Stimulated activated CD4-positive, alpha-beta T cell treated with anti-CD3 and anti-CD28 coated beads, Interleukin-4, amount 100 ng/mL, for 48 hours (primary cell): ENCODE results near the gene DHX15.
A peak's percentile ranks its signal among the peaks of the same experiment; 100 is the strongest.

Experiments
- DNase-seq, 2 donors: peaks; one replicate each; pipeline ENCODE4 v3.0.0-alpha.2; 2020; ENCODE audit warnings: low read depth in 2 of 2

Gene DHX15

GRCh38 chr4:24584211-24584850 is at the start of gene DHX15:
DHX15 (minus strand) TSS chr4:24584554; CDS start chr4:24584393, 161 bp downstream.
- peak; percentile 85 to 93 for DNase-seq

DNA sequence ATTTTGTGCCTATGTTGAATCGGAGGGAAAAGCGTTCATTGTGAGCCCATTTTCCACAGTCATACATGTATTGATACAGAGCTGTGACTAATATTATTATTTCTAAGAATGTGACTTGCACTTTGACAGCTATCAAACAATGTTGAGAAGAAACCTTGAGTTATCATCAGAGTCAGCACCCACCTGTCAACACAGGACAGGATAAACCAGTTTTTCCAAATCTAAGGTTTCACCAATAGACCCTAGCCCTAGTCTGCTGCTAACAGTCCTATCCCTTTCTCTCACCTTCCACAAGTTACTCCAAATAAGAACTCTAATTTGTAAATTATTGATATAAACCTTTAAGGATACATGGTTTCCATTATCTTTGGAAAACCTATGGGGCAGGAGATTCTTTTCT is 47.7 kb upstream of the DHX15 start:
- no peak for DNase-seq

- DNase-seq = no peak
Measured at GRCh38 chr4:24630937-24631336, 46.6 kb upstream of the DHX15 start.

GRCh38 chr4:24625091-24625490 is 40.7 kb upstream of the DHX15 start:
- DNase-seq = no peak

GRCh38 chr4:24624381-24624780 is 40.0 kb upstream of the DHX15 start:
- DNase-seq = no peak

- no peak for DNase-seq
Measured at GRCh38 chr4:24622146-24622834, 37.9 kb upstream of the DHX15 start.

DNA sequence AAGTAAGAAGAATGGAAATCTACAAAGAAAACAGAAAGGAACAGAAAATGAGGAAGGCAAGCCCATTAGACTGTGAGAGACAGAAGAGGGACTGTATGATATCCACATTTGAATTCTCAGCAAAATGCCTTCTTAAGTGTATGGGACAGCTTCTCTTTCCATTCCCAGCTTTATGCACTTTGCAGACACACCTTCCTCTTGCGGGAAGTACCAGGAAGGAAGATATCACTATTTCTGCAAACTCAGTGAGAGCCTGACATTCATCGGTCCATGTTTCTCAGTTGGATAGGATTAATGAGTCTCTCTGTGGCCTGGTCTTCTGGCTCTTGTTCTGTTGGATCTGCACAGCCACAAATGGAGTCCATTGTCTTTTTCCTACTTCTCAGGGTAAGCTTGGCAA is 31.6 kb upstream of the DHX15 start:
- no peak for DNase-seq

DNA sequence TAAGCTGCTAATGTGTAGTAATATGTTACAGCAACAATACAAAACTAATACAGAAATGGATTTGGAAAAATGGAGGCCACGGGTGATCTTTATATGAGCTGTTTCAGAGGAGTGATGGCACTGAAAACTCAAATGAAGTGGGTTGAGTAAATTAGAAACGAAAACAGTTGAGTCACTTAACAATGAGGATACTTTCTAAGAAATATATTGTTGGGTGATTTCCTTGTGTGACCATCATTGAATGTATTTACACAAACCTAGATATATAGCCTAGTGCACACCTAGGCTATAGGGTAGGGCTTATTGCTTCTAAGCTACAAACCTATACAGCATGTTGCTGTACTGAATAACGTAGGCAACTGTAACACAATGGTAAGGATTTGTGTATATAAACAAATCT is 30.5 kb upstream of the DHX15 start:
- DNase-seq = no peak

GRCh38 chr4:24613502-24613901 is 29.1 kb upstream of the DHX15 start:
- DNase-seq = no peak

GRCh38 chr4:24611575-24611974 is 27.2 kb upstream of the DHX15 start:
- no peak for DNase-seq

DNA sequence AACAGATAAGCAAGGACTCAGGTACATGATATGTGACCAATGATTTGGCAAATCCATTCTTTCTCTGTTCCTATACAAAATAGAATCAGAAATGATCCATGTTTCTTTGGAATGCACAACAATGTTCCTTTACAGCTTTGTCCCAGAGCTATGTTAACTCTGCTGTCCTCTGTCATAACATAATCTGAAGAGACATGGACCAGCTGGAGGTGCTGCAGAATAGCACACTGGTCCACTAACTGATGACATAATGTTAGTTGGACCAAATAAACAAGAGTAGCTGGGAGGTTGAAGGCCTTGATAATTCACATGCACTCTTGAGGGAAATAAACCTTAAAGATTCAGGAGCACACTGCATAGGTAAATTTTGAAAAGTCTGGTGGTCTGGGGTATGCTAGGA is 23.0 kb upstream of the DHX15 start:
- no peak for DNase-seq

DNA sequence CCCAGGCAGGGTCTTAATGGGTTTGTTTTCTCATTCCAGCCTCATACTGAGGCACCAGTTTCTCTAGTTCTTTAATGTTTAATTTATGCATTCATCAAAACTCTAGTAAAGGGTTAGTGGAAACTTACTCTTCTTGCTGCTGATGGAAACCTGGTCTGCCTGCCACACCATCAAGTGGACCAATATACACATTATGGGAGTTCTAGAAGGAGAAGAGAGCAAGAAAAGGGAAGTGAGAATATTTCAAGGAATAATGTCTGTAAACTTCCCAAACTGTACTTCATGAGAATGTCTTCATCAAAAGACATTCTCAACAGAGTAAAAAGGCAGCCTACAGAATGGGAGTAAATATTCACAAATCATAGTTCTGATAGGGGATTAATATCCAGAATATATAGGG is 20.9 kb upstream of the DHX15 start:
- DNase-seq = no peak

DNA sequence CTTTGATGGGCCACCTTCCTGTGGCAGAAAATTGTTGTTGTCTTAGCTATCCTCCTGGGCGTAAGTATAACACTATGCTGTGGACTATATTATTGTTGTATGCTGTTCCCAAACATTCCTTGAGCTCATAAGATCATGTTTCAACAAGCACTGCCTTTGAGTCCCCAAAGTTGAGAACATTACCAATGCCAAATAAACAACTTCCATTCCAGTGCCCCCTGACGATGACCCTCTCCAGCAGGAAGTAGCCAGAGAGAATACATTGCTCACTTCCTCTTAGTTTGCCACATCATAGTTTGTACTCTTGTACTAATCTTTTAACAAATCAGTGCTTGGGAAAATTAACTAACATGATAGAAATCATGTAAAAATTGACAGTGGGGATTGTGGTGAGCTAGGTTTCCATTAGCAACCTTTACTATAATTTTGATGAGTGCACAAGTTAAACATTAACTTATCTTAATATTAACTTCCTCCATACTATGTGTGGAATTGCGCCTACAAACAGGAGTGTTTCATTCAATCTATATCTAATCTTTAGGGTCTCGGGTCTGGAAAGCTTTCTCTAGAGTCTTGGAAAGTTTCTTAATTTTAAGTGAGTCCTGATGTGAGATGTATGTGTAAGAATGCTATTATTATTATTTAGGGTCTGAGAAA is 20.3 kb upstream of the DHX15 start:
- no peak for DNase-seq

GRCh38 chr4:24603343-24603742 is 19.0 kb upstream of the DHX15 start:
- DNase-seq = no peak

DNA sequence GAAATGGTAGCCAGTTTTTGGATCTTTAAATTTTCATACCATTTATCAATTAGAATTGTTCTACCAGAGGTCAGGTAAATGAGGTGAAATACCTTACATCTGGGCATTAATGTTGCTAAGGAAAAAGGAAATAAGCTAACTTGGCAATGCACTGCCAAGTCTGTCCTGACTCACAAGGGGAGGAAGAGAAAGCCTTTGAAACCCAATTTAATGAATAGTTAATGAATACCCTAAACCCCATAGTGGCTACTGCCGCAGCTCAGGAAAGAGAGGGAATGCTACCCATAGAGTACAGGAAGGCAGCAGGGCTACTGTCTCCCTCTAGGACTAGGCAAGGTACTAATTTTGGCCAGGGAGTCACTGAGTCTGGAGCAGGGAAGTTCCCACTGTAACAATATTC is 16.8 kb upstream of the DHX15 start:
- DNase-seq = no peak

DNA sequence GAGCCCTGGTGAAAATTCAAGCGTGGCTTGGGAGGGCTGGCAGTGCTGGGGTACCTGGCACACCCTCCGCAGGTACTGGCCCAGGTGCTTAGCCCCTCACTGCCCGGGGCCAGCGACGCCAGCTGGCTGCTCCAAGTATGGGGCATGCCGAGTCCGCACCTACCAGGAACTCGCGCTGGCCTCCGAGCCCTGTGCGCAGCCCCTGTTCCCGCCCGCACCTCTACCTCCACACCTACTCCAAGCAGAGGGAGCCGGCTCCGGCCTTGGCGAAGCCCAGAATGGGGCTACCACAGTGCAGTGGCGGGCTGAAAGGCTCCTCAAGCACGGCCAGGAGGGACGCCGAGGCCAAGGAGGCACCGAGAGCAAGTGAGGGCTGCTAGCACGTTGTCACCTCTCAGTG is 14.9 kb upstream of the DHX15 start:
- no peak for DNase-seq

- no peak for DNase-seq
Measured at GRCh38 chr4:24598025-24598424, 13.7 kb upstream of the DHX15 start.

GRCh38 chr4:24595659-24596058 is 11.3 kb upstream of the DHX15 start:
- DNase-seq = no peak

DNA sequence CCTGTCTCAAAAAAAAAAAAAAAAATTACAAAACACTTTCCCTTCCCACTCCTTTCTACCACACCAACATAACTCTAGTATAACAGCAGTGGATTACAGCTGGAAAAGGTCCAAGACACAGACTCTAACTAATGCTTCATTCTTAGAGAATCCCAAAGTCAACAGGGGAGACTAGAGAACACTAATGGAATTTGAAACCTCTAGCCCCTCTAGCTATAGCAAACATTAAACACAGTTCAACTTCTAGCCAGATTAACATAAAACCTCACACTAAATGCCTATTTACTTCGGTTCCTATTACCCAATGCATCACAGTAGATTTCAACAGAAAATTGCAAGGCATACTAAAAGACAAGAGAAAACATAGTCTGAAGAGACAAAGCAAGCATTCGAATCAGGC is 10.5 kb upstream of the DHX15 start:
- DNase-seq = no peak

DNA sequence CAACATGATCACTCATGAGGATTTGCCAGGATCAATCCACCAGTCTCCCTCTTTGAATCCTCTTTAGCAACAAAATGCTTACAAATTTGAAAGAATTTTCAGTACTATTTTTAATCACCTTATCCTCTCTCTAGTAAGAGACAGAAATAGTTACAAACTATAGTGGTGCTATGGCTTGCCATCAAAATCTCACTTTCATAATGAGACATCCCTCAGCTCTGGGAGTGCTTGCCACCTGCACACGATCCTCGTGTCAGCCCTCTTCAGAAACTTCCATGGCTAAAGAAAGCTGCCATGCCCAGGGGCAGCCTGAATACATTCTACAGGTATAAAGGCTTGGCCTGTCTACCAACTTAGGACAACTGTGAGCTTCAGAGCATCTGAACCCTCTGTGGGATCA is 5.1 kb upstream of the DHX15 start:
- DNase-seq = no peak

DNA sequence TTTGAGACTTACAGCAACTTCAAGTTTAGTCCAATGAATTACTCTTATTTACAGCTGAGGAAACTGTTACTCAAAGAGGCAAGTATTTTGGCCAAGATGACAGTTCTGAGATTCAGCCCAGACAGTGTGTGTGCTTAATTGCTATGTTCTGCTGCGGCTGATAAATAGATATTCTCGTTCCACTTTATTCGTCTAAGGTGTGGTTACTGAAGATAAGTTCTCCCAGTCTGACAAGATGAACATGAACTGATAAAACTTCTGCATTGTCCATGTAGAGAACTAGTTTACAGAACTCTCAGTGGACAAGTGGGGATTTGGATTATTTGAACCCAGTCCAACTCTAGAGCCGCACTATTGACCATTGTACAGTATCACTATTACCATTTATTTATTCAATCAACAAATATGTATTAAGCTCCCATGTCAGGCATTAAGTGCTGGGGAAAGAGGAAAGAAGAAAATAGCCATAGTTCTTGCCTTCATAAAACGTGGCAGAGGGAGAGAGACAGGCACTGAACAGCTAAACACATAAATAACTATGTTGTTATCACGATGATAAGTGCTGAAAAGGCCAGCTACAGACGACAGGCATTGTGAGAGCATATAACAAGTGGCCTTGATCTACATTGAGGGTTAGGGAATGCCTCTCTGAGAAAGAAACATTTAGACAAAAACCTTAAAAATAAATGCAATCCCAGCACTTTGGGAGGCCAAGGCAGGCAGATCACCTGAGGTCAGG is 4.0 kb upstream of the DHX15 start:
- DNase-seq = no peak

DNA sequence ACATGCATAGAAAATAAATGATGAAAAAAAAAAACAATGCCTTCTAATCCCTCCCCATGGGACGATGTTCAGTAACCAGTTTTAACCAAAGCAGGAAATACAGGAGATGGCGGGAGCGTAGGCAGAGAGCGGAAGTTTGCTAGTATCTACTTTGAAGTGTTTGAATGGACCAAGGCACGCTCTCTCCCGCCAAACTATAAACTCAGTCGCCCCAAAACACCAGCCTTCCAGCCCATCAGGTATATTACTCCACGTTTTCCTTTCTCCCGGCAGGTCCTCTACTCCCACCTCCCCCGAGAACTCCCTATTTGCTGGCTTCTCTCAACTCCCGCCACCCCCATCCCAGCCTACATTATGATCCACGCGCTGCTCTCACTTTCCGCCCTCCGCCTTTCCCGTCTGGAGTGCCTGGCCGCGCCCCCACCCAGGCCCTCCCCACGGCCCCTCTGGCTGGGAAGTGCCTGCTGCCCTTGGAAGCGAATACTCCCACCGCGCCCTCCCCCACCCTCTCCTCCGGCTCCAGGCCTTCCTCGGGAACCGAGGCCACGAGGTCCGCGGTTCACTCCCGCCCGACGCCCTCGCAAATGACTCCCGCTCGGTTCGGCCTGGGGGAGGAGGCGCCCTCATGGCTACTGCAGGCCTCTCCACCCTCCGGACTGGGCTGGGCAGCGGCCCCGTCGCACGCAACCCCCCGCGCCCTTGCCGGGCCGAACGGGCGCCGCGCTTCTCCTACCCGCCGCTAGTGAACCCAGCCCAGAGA is 723 bp downstream of the DHX15 start:
- peak; percentile 28 to 31 for DNase-seq
